Measurements from ENCODE around the gene OSBPL10.

Gene OSBPL10

GRCh38 chr3:31636694-31637442, 344.2 kb downstream of the OSBPL10 start:
- H3K27ac ChIP-seq (ENCODE audit: low read length) = no peak overlapping the region
- no peaks in the 10 kb centered on the region for H3K27me3 ChIP-seq (ENCODE audit: low read depth, low read length)
- H3K9ac ChIP-seq (ENCODE audit: low read length) = no peak overlapping the region
- H3K36me3 ChIP-seq (replicated peaks; ENCODE audit: low read depth, low read length) = peaks cover 54% of the 10 kb centered on the region
- TF ChIP-seq EZH2phosphoT487 (IDR thresholded peaks at IDR 0.05; ENCODE audit: low read depth) (no peak), CTCF (IDR thresholded peaks at IDR 0.05; ENCODE audit: low read depth, low read length) (no peak)
- H3K4me2 ChIP-seq (ENCODE audit: low read length) = no peak overlapping the region
- H3K9me3 ChIP-seq (ENCODE audit: insufficient read depth, low read length) = no peaks in the 10 kb centered on the region
- peaks cover 28% of the 10 kb centered on the region for H4K20me1 ChIP-seq (ENCODE audit: insufficient read depth, low read length)
- no peaks in the 10 kb centered on the region for H3K79me2 ChIP-seq (ENCODE audit: low read length)
- H2AFZ ChIP-seq (ENCODE audit: low read depth, low read length) = no peak overlapping the region
- no peak overlapping the region for H3K4me3 ChIP-seq (ENCODE audit: low read length)
- peaks cover 16% of the 10 kb centered on the region for H3K4me1 ChIP-seq (ENCODE audit: low read length)

GRCh38 chr3:31636049-31636448, 345.0 kb downstream of the OSBPL10 start:
- H3K79me2 ChIP-seq (ENCODE audit: low read length) = no peaks in the 10 kb centered on the region
- H3K36me3 ChIP-seq (replicated peaks; ENCODE audit: low read depth, low read length) = peaks cover 60% of the 10 kb centered on the region
- H2AFZ ChIP-seq (ENCODE audit: low read depth, low read length) = no peak overlapping the region
- no peak overlapping the region for H3K27ac ChIP-seq (ENCODE audit: low read length)
- no peak overlapping the region for H3K9ac ChIP-seq (ENCODE audit: low read length)
- H3K9me3 ChIP-seq (ENCODE audit: insufficient read depth, low read length) = no peaks in the 10 kb centered on the region
- no peak overlapping the region for H3K4me2 ChIP-seq (ENCODE audit: low read length)
- peaks cover 34% of the 10 kb centered on the region for H4K20me1 ChIP-seq (ENCODE audit: insufficient read depth, low read length)
- H3K27me3 ChIP-seq (ENCODE audit: low read depth, low read length) = no peaks in the 10 kb centered on the region
- TF ChIP-seq CTCF (IDR thresholded peaks at IDR 0.05; ENCODE audit: low read depth, low read length) (no peak), EZH2phosphoT487 (IDR thresholded peaks at IDR 0.05; ENCODE audit: low read depth) (no peak)
- no peak overlapping the region for H3K4me3 ChIP-seq (ENCODE audit: low read length)
- peaks cover 16% of the 10 kb centered on the region for H3K4me1 ChIP-seq (ENCODE audit: low read length)

DNA sequence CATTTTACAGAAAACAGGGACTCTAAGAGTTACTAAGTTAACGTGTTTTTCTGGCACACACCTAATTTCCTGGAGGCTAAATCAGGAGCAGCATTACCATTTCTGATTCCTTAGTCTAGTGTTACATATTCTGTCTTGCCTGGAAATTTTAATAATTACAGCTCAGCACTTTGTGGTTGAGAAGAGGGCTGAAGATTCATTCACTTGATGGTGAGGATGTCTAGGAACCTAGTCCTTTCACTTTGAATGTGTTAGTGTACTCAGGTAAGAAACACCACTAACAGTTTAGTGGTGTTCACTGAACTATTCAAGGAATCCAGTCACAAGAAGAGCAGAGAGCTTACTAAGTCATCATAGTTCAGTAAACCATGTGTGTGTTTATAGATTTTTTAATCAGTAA, 345.5 kb downstream of the OSBPL10 start:
- Histone ChIP-seq H3K9me3 (ENCODE audit: insufficient read depth, low read length) (no peaks in the 10 kb centered on the region), H3K4me2 (ENCODE audit: low read length) (no peak overlapping the region), H3K79me2 (ENCODE audit: low read length) (peaks cover under 1% of the 10 kb centered on the region; the same call in 1 of the 2 replicates), H3K9ac (ENCODE audit: low read length) (no peak overlapping the region), H3K4me1 (ENCODE audit: low read length) (peaks cover 16% of the 10 kb centered on the region), H3K27ac (ENCODE audit: low read length) (no peak overlapping the region), H3K4me3 (ENCODE audit: low read length) (no peak overlapping the region), H3K36me3 (replicated peaks; ENCODE audit: low read depth, low read length) (peaks cover 64% of the 10 kb centered on the region), H3K27me3 (ENCODE audit: low read depth, low read length) (no peaks in the 10 kb centered on the region), H4K20me1 (ENCODE audit: insufficient read depth, low read length) (peaks cover 39% of the 10 kb centered on the region), H2AFZ (ENCODE audit: low read depth, low read length) (no peak overlapping the region)
- TF ChIP-seq EZH2phosphoT487 (IDR thresholded peaks at IDR 0.05; ENCODE audit: low read depth) (no peak), CTCF (IDR thresholded peaks at IDR 0.05; ENCODE audit: low read depth, low read length) (no peak)

DNA sequence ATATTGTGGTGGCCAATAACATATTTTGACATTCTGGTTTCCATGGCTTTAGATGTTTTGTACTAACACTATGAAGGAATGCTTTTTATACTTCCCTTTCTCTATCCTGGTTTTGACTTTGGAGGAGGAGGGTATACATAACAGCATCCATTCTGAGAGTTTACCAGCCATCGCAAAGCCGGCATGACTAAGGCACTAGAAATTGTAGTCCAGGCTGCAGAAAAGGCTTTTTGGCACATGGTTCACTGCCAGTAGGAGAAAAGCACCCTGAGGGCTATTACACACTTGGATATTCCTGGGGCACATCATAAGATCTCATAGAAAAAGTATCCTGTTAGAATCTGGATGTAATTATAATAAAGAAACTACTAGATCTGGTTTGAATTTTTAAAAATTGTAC, 346.6 kb downstream of the OSBPL10 start:
- H3K4me2 ChIP-seq (ENCODE audit: low read length) = no peak overlapping the region
- H3K9me3 ChIP-seq (ENCODE audit: insufficient read depth, low read length) = no peaks in the 10 kb centered on the region
- peaks cover 23% of the 10 kb centered on the region for H3K4me1 ChIP-seq (ENCODE audit: low read length)
- no peak overlapping the region for H3K4me3 ChIP-seq (ENCODE audit: low read length)
- TF ChIP-seq CTCF (IDR thresholded peaks at IDR 0.05; ENCODE audit: low read depth, low read length) (no peak), EZH2phosphoT487 (IDR thresholded peaks at IDR 0.05; ENCODE audit: low read depth) (no peak)
- H3K36me3 ChIP-seq (replicated peaks; ENCODE audit: low read depth, low read length) = peaks cover 74% of the 10 kb centered on the region
- peaks cover 49% of the 10 kb centered on the region for H4K20me1 ChIP-seq (ENCODE audit: insufficient read depth, low read length)
- H3K79me2 ChIP-seq (ENCODE audit: low read length) = peaks cover 11% of the 10 kb centered on the region
- no peak overlapping the region for H3K9ac ChIP-seq (ENCODE audit: low read length)
- H3K27ac ChIP-seq (ENCODE audit: low read length) = no peak overlapping the region
- no peaks in the 10 kb centered on the region for H3K27me3 ChIP-seq (ENCODE audit: low read depth, low read length)
- H2AFZ ChIP-seq (ENCODE audit: low read depth, low read length) = no peak overlapping the region
